ENCODE data around the gene SH3PXD2A.

DNA sequence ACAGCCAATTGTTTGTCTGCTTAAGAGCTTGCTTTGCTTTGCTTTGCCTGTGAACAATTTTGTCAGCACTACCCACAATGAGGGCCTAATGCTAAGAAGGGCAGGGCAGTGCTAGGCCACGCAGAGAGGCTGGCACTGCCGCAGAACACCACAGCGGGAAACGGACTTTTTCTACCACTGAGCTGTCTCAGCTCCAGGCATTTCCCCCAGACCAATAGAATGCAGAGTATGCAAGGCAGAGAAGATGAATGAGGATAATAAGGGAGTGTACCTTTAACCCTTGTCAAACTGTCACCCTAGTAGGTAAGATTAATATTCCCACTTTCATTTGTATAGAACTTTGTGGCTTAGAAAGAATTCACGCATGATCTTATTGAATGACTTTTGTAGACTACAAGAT lies 104.5 kb downstream of the SH3PXD2A start:
- TF ChIP-seq, protein P1, sequence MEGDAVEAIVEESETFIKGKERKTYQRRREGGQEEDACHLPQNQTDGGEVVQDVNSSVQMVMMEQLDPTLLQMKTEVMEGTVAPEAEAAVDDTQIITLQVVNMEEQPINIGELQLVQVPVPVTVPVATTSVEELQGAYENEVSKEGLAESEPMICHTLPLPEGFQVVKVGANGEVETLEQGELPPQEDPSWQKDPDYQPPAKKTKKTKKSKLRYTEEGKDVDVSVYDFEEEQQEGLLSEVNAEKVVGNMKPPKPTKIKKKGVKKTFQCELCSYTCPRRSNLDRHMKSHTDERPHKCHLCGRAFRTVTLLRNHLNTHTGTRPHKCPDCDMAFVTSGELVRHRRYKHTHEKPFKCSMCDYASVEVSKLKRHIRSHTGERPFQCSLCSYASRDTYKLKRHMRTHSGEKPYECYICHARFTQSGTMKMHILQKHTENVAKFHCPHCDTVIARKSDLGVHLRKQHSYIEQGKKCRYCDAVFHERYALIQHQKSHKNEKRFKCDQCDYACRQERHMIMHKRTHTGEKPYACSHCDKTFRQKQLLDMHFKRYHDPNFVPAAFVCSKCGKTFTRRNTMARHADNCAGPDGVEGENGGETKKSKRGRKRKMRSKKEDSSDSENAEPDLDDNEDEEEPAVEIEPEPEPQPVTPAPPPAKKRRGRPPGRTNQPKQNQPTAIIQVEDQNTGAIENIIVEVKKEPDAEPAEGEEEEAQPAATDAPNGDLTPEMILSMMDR (conservative IDR thresholded peaks at IDR 0.05; ENCODE audit: low read depth, low read length) = no peak
- no peak for TF ChIP-seq EZH2 (IDR thresholded peaks at IDR 0.05; ENCODE audit: borderline replicate concordance, low read depth, low read length, poor library complexity, severe bottlenecking)
